HG02981 (cell line): ENCODE measurements around the gene LMAN2L.
"Not testable (repeated sequence)": the region's sequence is repeated elsewhere in the genome, so short reads cannot be mapped to it uniquely, and the experiment has no call there.

Experiments used
- ATAC-seq: cut with Tn5 transposase; IDR thresholded peaks from one replicate; pipeline ENCODE4 v1.9.1; 2021; ENCODE audit warnings: mild to moderate bottlenecking, moderate library complexity; ENCODE audit not compliant: unreplicated experiment

LMAN2L gene

GRCh38 chr2:96688649-96689430 lies 51.0 kb downstream of the LMAN2L start:
- no peak for ATAC-seq

GRCh38 chr2:96687711-96688640 lies 51.9 kb downstream of the LMAN2L start:
- ATAC-seq = no peak

GRCh38 chr2:96687266-96687665 lies 52.6 kb downstream of the LMAN2L start:
- ATAC-seq = no peak

GRCh38 chr2:96685577-96686459 lies 54.0 kb downstream of the LMAN2L start:
- ATAC-seq = no peak

DNA sequence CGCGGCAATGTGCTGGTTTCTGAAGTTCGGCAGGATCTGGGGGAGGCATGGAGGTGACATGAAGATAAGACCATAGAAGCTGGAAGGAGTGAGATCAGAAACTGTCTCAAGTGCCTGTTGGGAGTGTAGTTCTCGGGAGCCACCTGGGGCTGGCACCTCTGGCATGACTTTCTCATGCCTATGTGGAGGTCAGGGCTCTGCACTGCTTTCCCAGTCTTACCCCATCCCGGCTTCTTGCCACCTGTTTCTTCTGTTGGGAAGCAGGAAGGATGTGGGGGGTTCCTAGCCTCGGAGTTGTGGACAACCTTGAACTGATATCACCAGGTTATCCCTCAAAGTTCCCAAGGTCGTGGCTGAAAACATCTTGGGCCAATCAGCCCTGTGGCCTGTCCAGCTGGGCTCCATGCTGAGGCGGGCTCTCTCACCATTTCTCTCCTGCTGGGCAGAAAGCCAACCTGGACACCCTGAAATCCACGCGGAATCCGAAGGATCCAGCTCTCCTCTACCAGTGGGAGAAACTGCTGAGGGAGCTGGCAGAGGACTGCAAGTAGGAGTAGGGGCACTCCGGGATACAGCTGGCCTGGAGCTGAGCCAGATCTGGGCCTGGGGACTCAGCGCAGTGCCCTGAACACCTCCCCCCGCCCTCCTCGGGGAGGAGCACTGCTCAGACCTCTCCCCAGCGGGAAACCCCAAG lies 54.8 kb downstream of the LMAN2L start:
- no peak for ATAC-seq

DNA sequence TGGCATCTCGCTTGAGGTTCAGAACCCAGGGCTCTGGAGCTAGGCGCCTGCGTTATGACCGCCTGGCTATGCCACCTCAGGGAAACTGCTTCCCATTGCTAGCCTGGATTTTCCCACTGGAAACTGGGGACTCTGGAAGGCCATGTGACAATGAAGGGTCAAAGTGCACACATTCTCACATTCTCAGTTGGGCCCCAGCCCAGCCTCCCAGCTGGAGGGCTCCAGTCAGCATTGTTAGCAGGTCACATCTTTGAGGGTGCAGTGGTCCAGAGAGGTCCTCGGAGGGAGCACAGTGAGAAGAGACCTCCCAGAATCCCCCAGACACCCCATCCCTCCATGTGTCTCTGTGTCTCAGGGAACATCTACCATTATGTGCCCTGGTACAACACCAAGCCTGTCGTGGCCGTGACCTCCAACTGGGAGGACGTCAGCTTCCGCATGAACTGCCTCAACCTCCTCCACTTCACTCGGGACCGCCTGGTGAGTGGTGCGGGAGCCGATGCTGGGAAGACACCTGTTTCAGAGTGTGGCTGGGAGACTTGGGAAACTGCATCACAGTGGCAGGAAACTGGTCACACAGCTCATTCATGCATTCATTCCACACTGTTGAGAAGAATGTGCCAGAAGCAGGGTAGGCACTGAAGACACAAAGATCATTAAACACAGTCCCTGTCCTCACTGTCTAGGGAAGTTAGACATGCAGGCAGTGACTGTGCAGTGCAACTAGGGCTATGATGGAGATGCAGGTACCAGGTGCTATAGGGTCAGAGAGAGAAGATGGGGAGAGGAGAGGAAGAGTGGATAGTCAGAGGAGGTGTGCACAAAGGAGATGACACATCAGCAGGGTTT lies 55.7 kb downstream of the LMAN2L start:
- no peak for ATAC-seq

DNA sequence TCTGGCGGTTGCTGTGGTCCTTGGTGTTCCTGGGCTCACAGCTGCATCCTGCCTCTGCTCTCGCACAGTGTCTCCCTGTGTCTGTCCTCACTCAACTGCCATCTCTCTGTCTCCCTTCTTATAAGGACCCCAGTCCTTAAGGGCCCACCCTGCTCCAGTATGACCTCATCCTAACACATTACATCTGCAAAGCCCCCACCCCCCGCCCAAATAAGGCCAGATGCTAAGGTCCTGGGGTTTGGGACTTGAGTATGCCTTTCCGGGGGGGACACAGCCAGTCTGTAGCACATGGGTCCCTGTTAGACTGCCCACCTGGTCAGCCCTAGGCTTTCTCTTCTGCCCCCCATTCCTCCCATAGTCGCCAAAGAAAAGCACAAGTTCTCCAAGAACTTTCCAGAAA lies 56.6 kb downstream of the LMAN2L start:
- no peak for ATAC-seq

DNA sequence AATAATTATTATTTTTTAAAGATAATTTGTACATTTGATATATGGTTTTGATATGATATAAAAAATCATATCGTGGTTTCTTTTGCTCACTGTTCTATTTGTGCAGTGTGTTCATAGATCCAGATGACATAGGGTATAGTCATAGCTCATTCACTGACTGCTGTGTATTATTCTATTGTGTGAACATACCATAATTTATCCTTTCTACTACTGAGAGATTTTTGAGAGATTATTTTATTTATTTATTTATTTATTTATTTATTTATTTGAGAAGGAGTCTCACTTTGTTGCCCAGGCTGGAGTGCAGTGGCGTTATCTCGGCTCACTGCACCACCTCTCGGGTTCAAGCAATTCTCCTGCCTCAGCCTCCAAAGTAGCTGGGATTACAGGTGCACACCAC lies 58.3 kb downstream of the LMAN2L start:
- no peak for ATAC-seq

DNA sequence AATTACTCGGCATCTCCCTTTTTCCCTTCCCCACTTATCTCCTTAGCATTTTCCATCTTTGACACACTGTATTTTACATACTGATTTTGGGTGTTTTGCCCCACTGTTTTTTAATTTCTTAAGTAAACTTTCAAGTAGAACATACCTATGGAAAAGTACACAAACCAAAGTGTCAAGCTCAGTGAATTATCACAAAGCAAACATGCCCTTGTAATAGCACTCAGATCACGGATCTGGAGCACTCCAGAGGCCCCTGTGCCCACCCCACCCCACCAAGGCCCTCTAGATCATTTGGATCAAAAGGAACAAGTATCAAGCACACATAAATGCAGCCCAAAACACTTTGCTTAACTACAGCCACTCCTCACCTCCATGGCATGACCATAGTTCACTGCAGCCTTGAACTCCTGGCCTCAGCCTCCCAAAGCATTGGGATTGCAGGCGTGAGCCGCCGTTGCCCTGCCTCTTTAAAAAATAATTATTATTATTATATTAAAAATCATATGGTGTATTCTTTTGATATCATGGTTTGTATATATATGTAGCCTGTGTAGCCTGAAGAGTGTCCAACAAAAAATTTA lies 59.2 kb downstream of the LMAN2L start:
- ATAC-seq = no peak

GRCh38 chr2:96679848-96680247 lies 60.0 kb downstream of the LMAN2L start:
- ATAC-seq = no peak

- ATAC-seq = no peak
These were observed 70.2 kb downstream of the LMAN2L start for GRCh38 chr2:96669539-96670215.

GRCh38 chr2:96668771-96669170 lies 71.1 kb downstream of the LMAN2L start:
- no peak for ATAC-seq

GRCh38 chr2:96665717-96666116 lies 74.1 kb downstream of the LMAN2L start:
- ATAC-seq = not testable (repeated sequence)

- no peak for ATAC-seq
These were observed 74.7 kb downstream of the LMAN2L start for GRCh38 chr2:96665083-96665569.

GRCh38 chr2:96664366-96664925 lies 75.4 kb downstream of the LMAN2L start:
- no peak for ATAC-seq

DNA sequence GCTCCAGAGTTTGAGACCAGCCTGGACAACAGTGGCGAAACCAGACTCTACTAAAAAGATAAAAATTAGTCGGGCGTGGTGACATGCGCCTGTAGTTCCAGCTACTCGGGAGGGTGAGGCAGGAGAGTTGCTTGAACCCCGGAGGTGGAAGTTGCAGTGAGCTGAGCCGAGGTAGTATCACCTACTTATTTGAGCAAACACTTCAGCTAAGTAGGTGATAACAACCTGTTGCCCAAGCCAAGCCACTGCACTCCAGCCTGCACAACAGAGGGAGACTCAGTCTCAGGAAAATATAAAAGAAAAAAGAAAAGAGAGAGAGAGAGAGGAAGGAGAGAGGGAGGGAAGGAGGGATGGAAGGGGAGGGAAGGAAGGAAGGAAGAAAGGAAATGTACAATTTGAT lies 76.0 kb downstream of the LMAN2L start:
- ATAC-seq = no peak

DNA sequence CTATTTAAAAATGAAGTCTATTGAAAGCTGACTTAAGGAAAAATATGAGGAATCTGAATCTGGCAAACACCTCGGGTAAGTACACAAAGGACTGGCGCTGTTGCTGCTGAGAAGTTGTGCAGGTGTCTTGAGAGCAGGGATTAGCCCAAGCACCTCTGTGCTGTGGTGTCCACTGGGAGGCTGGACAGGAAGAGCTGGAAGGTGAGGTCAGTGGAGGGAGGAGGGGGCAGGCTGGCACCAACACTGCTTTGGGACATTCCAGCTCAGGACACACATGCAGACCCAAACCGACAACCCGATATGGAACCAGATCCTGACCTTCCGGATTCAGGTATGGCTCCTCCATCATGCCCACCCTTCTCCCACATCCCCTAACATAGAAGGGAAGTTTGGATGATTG lies 76.7 kb downstream of the LMAN2L start:
- ATAC-seq = no peak

GRCh38 chr2:96662360-96662759 lies 77.5 kb downstream of the LMAN2L start:
- ATAC-seq = no peak
